Neural progenitor cell (in vitro differentiated cells): Measurements from ENCODE around the gene P4HTM. TPM values are rescaled to one million over a fixed set of nuclear protein-coding genes. Genes with fewer than 3 reads are reported as not detected.

Experiments
- DNase-seq: peaks from one replicate; pipeline ENCODE4 v3.0.0-alpha.2; 2016; ENCODE audit warnings: low spot score
- H2AFZ ChIP-seq: fragments of 200-600 bp; sonication (generic); replicated peaks from 2 replicates; pipeline ENCODE4 v1.6.1; 2016; ENCODE audit warnings: antibody characterized with exemption
- H3F3A ChIP-seq: fragments of 200-600 bp; sonication (generic); 2 replicates; pipeline ENCODE4 v1.6.1; 2016; ENCODE audit warnings: antibody characterized with exemption, low read depth
- H3K27ac ChIP-seq: fragments of 200-600 bp; sonication (generic); 2 replicates; pipeline ENCODE4 v1.5.1; 2016; ENCODE audit warnings: mild to moderate bottlenecking
- H3K27me3 ChIP-seq: fragments of 200-600 bp; sonication (generic); 2 replicates; pipeline ENCODE4 v1.6.1; 2016; ENCODE audit warnings: mild to moderate bottlenecking, moderate library complexity
- H3K36me3 ChIP-seq: fragments of 200-600 bp; sonication (generic); 2 replicates; pipeline ENCODE4 v1.5.1; 2016
- H3K4me1 ChIP-seq: fragments of 200-600 bp; sonication (generic); 2 replicates; pipeline ENCODE4 v1.6.1; 2016; ENCODE audit warnings: mixed run types
- H3K4me2 ChIP-seq: fragments of 200-600 bp; sonication (generic); 2 replicates; pipeline ENCODE4 v1.6.1; 2016
- H3K4me3 ChIP-seq: fragments of 200-600 bp; sonication (generic); 2 replicates; pipeline ENCODE4 v1.5.1; 2016
- H3K79me2 ChIP-seq: fragments of 200-600 bp; sonication (generic); 2 replicates; pipeline ENCODE4 v1.6.1; 2016; ENCODE audit warnings: low read depth
- H3K9ac ChIP-seq: fragments of 200-600 bp; sonication (generic); 2 replicates; pipeline ENCODE4 v1.6.1; 2016
- H3K9me3 ChIP-seq: fragments of 200-600 bp; sonication (generic); 2 replicates; pipeline ENCODE4 v1.5.1; 2016; ENCODE audit warnings: low read depth
- H4K20me1 ChIP-seq: fragments of 200-600 bp; sonication (generic); 2 replicates; pipeline ENCODE4 v1.6.1; 2016; ENCODE audit warnings: low read depth
- H3K27ac Mint-ChIP-seq: 3 replicates; pipeline ENCODE4 v1.8.0; 2021; ENCODE audit warnings: mixed read lengths
- H3K27me3 Mint-ChIP-seq: 2 replicates; pipeline ENCODE4 v1.8.0; 2022; ENCODE audit warnings: low read depth, mild to moderate bottlenecking, inconsistent platforms, moderate library complexity, mixed read lengths; ENCODE audit not compliant: insufficient read depth
- H3K36me3 Mint-ChIP-seq: 3 replicates; pipeline ENCODE4 v1.8.0; 2021; ENCODE audit warnings: mixed read lengths
- H3K4me1 Mint-ChIP-seq: 3 replicates; pipeline ENCODE4 v1.8.0; 2021; ENCODE audit warnings: mixed read lengths
- H3K4me3 Mint-ChIP-seq: 3 replicates; pipeline ENCODE4 v1.8.0; 2021; ENCODE audit warnings: mild to moderate bottlenecking, moderate library complexity, mixed read lengths
- H3K9me3 Mint-ChIP-seq: 3 replicates; pipeline ENCODE4 v1.8.0; 2020; ENCODE audit warnings: mixed read lengths
- EZH2 ChIP-seq: fragments of 200-600 bp; sonication (generic); IDR thresholded peaks from 2 replicates; pipeline ENCODE4 v1.6.1; 2017; ENCODE audit warnings: antibody characterized with exemption, mild to moderate bottlenecking, moderate library complexity
- EZH2phosphoT487 ChIP-seq: fragments of 200-600 bp; sonication (generic); IDR thresholded peaks from 2 replicates; pipeline ENCODE4 v1.6.1; 2017; ENCODE audit warnings: antibody characterized with exemption
- total RNA-seq: library from RNA; depleted of rRNA; stranded (reverse); fragments of >200 nt; gene quantifications from 2 replicates; pipeline ENCODE4 v1.2.3, GENCODE V29; 2015; ENCODE audit warnings: low replicate concordance
- TF ChIP-seq, protein P1 (sequence below): fragments of 200-600 bp; sonication (generic); IDR thresholded peaks from 2 replicates; pipeline ENCODE4 v1.5.1; 2017; ENCODE audit warnings: antibody characterized with exemption, mild to moderate bottlenecking

The P4HTM gene
- total RNA-seq, 1 donor from 2014 or later = 15.3 TPM

DNA sequence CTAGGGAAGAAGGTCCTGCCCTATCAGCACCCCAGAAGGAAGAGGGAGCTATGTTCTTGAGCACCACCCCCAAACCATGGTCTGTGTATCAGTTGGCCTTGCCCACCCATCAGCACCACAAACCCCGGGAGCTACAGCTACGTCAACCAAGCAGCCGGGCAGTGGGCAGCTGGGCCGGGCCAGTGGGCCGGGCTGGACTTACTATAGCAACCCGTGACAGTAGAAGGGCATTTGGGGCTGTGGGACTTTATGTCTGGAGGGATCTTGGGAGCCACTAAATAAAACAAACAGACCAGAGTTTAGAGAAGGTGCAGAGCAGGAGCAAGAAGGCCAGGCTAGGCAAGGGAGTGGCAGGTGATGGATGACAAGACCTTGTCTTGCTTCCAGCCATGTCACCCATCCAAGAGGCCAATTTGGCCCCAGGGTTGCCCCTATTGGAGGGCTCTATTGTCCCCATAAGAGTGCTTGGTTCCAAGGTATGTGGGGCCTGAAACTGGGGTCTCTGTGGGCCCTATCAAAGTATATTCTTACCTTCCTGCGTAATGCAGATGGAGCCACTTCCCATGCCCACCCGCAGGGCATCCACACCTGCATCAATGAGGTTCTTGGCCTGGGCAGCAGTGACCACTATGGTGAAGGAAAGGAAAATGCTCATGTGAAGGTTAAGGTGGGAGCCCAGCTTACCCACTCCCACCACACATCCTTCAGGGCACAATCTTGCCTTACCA lies 35.9 kb downstream of the P4HTM start:
- Histone ChIP-seq H3K27ac (no peak overlapping the region), H3K9me3 (no peaks in the 10 kb centered on the region), H3K79me2 (peaks cover 42% of the 10 kb centered on the region), H3K27me3 (no peaks in the 10 kb centered on the region), H4K20me1 (peaks cover 8% of the 10 kb centered on the region), H3K4me1 (peaks cover 18% of the 10 kb centered on the region), H2AFZ (no peak overlapping the region), H3K9ac (no peak overlapping the region), H3K36me3 (no peaks in the 10 kb centered on the region), H3F3A (peaks cover 66% of the 10 kb centered on the region), H3K4me3 (no peak overlapping the region), H3K4me2 (no peak overlapping the region)
- H3K27me3 Mint-ChIP-seq = peaks cover 14% of the 10 kb centered on the region
- H3K4me1 Mint-ChIP-seq = peaks cover 29% of the 10 kb centered on the region
- H3K4me3 Mint-ChIP-seq = peak overlapping the region; percentile 67
- no peak overlapping the region for H3K27ac Mint-ChIP-seq
- no peaks in the 10 kb centered on the region for H3K9me3 Mint-ChIP-seq
- DNase-seq = no peak
- TF ChIP-seq EZH2phosphoT487 (no peak), EZH2 (no peak)
- TF ChIP-seq, protein P1, sequence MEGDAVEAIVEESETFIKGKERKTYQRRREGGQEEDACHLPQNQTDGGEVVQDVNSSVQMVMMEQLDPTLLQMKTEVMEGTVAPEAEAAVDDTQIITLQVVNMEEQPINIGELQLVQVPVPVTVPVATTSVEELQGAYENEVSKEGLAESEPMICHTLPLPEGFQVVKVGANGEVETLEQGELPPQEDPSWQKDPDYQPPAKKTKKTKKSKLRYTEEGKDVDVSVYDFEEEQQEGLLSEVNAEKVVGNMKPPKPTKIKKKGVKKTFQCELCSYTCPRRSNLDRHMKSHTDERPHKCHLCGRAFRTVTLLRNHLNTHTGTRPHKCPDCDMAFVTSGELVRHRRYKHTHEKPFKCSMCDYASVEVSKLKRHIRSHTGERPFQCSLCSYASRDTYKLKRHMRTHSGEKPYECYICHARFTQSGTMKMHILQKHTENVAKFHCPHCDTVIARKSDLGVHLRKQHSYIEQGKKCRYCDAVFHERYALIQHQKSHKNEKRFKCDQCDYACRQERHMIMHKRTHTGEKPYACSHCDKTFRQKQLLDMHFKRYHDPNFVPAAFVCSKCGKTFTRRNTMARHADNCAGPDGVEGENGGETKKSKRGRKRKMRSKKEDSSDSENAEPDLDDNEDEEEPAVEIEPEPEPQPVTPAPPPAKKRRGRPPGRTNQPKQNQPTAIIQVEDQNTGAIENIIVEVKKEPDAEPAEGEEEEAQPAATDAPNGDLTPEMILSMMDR = no peak
- H3K36me3 Mint-ChIP-seq = peaks cover 29% of the 10 kb centered on the region

DNA sequence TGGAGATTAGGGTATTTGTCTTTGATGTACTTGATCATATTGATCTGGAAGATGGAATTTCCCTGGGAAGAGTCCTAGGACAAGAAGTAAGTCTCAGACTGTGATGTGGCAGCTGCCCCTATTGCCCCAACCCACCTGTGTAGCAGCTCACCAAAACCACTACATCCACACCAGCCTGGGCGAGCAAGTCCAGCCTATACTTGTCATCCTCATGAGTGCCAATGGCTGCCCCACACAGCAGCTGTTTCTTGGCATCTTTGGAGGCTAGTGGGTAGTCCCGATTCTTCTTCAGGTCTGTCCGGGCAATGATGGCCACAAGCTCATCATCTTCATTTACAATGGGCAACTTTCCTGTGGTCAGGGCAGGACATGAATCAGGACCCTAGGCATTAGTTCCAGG lies 36.5 kb downstream of the P4HTM start:
- H3K27ac Mint-ChIP-seq = no peak overlapping the region
- no peaks in the 10 kb centered on the region for H3K9me3 Mint-ChIP-seq
- peaks cover 39% of the 10 kb centered on the region for H3K79me2 ChIP-seq
- H2AFZ ChIP-seq = no peak overlapping the region
- peaks cover 18% of the 10 kb centered on the region for H3K4me1 ChIP-seq
- DNase-seq = no peak
- peaks cover 70% of the 10 kb centered on the region for H3F3A ChIP-seq
- H3K4me3 Mint-ChIP-seq = no peak overlapping the region
- TF ChIP-seq, protein P1 = no peak
- no peak for TF ChIP-seq EZH2
- no peak for TF ChIP-seq EZH2phosphoT487
- no peak overlapping the region for H3K4me2 ChIP-seq
- H3K4me1 Mint-ChIP-seq = peaks cover 29% of the 10 kb centered on the region
- H3K4me3 ChIP-seq = no peak overlapping the region
- peaks cover 30% of the 10 kb centered on the region for H3K36me3 Mint-ChIP-seq
- no peaks in the 10 kb centered on the region for H3K9me3 ChIP-seq
- no peak overlapping the region for H3K9ac ChIP-seq
- no peak overlapping the region for H3K27ac ChIP-seq
- H3K27me3 Mint-ChIP-seq = peaks cover 14% of the 10 kb centered on the region
- H3K36me3 ChIP-seq = no peaks in the 10 kb centered on the region
- peaks cover 8% of the 10 kb centered on the region for H4K20me1 ChIP-seq
- H3K27me3 ChIP-seq = no peaks in the 10 kb centered on the region

DNA sequence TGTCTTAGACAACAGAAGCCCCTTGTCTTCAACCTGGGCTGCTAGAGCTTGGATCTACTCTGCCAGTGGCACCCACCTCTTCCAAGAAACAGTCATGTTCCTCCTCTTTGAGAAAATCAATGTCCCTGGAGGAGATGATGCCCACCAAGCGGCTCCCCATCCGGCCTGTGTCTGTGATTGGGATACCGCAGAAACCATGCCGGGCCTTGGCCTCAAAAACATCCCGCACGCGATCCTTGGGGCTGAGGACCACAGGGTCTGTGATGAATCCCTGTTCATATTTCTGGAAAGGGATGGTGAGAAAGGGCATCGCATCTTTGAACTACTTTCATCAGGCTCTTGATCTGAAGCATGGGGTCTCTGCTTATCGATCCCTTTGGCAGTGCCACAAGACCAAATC lies 37.6 kb downstream of the P4HTM start:
- Histone ChIP-seq H3K4me1 (peaks cover 18% of the 10 kb centered on the region), H3K4me3 (no peak overlapping the region), H4K20me1 (peaks cover 6% of the 10 kb centered on the region), H3K9ac (no peak overlapping the region), H3F3A (peaks cover 67% of the 10 kb centered on the region), H3K27me3 (no peaks in the 10 kb centered on the region), H2AFZ (no peak overlapping the region), H3K27ac (no peak overlapping the region), H3K4me2 (no peak overlapping the region), H3K36me3 (no peaks in the 10 kb centered on the region), H3K79me2 (peaks cover 35% of the 10 kb centered on the region), H3K9me3 (no peaks in the 10 kb centered on the region)
- peaks cover 36% of the 10 kb centered on the region for H3K36me3 Mint-ChIP-seq
- H3K27ac Mint-ChIP-seq = peak overlapping the region; percentile 74
- no peak for DNase-seq
- no peaks in the 10 kb centered on the region for H3K9me3 Mint-ChIP-seq
- no peak for TF ChIP-seq EZH2phosphoT487
- peak overlapping the region; percentile 33 for H3K4me3 Mint-ChIP-seq
- H3K4me1 Mint-ChIP-seq = peaks cover 29% of the 10 kb centered on the region
- H3K27me3 Mint-ChIP-seq = peaks cover 14% of the 10 kb centered on the region

DNA sequence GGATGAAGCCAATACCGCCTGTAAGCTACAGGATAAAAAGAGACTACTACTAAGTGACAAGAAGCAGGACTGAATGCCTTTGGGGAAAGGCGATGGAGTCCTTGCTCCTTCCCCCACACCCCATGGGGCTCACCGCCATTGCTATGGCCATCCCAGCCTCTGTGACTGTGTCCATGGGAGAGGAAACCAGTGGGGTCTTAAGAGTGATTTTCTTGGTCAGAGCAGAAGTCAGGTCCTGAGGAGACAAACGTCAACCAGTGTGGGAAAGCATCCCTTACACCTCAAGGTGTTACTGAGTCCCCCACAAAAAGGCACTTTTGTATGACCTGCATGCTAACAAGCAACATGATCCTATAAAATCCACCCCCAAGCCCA lies 38.2 kb downstream of the P4HTM start:
- TF ChIP-seq EZH2 (no peak), EZH2phosphoT487 (no peak)
- TF ChIP-seq, protein P1 = no peak
- Mint-ChIP-seq H3K27me3 (peaks cover 12% of the 10 kb centered on the region), H3K9me3 (no peaks in the 10 kb centered on the region), H3K4me1 (peaks cover 24% of the 10 kb centered on the region), H3K27ac (peak overlapping the region; percentile 62), H3K36me3 (peaks cover 37% of the 10 kb centered on the region), H3K4me3 (peak overlapping the region; percentile 93)
- Histone ChIP-seq H3K36me3 (no peaks in the 10 kb centered on the region), H3K4me1 (peaks cover 12% of the 10 kb centered on the region), H3K27ac (no peak overlapping the region), H3K27me3 (no peaks in the 10 kb centered on the region), H2AFZ (no peak overlapping the region), H3F3A (peaks cover 60% of the 10 kb centered on the region), H4K20me1 (no peaks in the 10 kb centered on the region), H3K79me2 (peaks cover 28% of the 10 kb centered on the region), H3K4me2 (peak overlapping the region; percentile 92), H3K9me3 (no peaks in the 10 kb centered on the region), H3K9ac (peak overlapping the region; percentile 68), H3K4me3 (peak overlapping the region; percentile 58)
- no peak for DNase-seq
